ENCODE data around the gene TFE3.

Gene TFE3

GRCh38 chrX:49029876-49030275, 13.3 kb downstream of the TFE3 start:
- peaks cover 62% of the 10 kb centered on the region for H3K36me3 ChIP-seq (ENCODE audit: insufficient read depth, low read depth, low read length)
- H3K9me3 ChIP-seq (ENCODE audit: insufficient read depth, low read depth, low read length), result no peaks in the 10 kb centered on the region
- H3K27me3 ChIP-seq (ENCODE audit: insufficient read depth, low read length), result no peaks in the 10 kb centered on the region
- no peak overlapping the region for H3K27ac ChIP-seq (ENCODE audit: low read length)
- no peaks in the 10 kb centered on the region for H3K4me1 ChIP-seq (ENCODE audit: insufficient read depth, low read length)
- no peak overlapping the region for H3K9ac ChIP-seq (ENCODE audit: low read depth, low read length)
- H3K4me3 ChIP-seq (ENCODE audit: low read length), result no peak overlapping the region

- Histone ChIP-seq H3K27ac (ENCODE audit: low read length) (no peak overlapping the region), H3K36me3 (ENCODE audit: insufficient read depth, low read depth, low read length) (peaks cover 5% of the 10 kb centered on the region; the same call in 1 of the 2 replicates), H3K27me3 (ENCODE audit: insufficient read depth, low read length) (no peaks in the 10 kb centered on the region), H3K9ac (ENCODE audit: low read depth, low read length) (no peak overlapping the region), H3K9me3 (ENCODE audit: insufficient read depth, low read depth, low read length) (no peaks in the 10 kb centered on the region), H3K4me3 (ENCODE audit: low read length) (no peak overlapping the region), H3K4me1 (ENCODE audit: insufficient read depth, low read length) (no peaks in the 10 kb centered on the region)
Measured at GRCh38 chrX:49019599-49020249, 23.4 kb downstream of the TFE3 start.

GRCh38 chrX:49019050-49019449, 24.1 kb downstream of the TFE3 start:
- Histone ChIP-seq H3K9ac (ENCODE audit: low read depth, low read length) (no peak overlapping the region), H3K27ac (ENCODE audit: low read length) (no peak overlapping the region), H3K4me1 (ENCODE audit: insufficient read depth, low read length) (no peaks in the 10 kb centered on the region), H3K27me3 (ENCODE audit: insufficient read depth, low read length) (no peaks in the 10 kb centered on the region), H3K9me3 (ENCODE audit: insufficient read depth, low read depth, low read length) (no peaks in the 10 kb centered on the region), H3K36me3 (ENCODE audit: insufficient read depth, low read depth, low read length) (no peaks in the 10 kb centered on the region), H3K4me3 (ENCODE audit: low read length) (no peak overlapping the region)

GRCh38 chrX:49003696-49004095, 39.5 kb downstream of the TFE3 start:
- H3K36me3 ChIP-seq (ENCODE audit: insufficient read depth, low read depth, low read length), result peaks cover 9% of the 10 kb centered on the region; the same call in 1 of the 2 replicates
- no peak overlapping the region for H3K27ac ChIP-seq (ENCODE audit: low read length)

GRCh38 chrX:49002091-49002935, 40.8 kb downstream of the TFE3 start, which contains the start of gene GRIPAP1:
Gene GRIPAP1 (minus strand): TSS chrX:49002264. CDS start chrX:49002229, 35 bp downstream.
- H3K36me3 ChIP-seq (ENCODE audit: insufficient read depth, low read depth, low read length), result peaks cover 22% of the 10 kb centered on the region; the same call in 1 of the 2 replicates
- no peaks in the 10 kb centered on the region for H3K27me3 ChIP-seq (ENCODE audit: insufficient read depth, low read length)
- H3K27ac ChIP-seq (ENCODE audit: low read length), result peak within 1 kb of the TSS; percentile 68
- H3K4me1 ChIP-seq (ENCODE audit: insufficient read depth, low read length), result no peaks in the 10 kb centered on the region
- peak within 1 kb of the TSS; percentile 98 for H3K9ac ChIP-seq (ENCODE audit: low read depth, low read length)
- H3K4me3 ChIP-seq (ENCODE audit: low read length), result peak within 1 kb of the TSS; percentile 93
- no peaks in the 10 kb centered on the region for H3K9me3 ChIP-seq (ENCODE audit: insufficient read depth, low read depth, low read length)

More at GRCh38 chrX:49003696-49004095, 39.5 kb downstream of the TFE3 start:
- Histone ChIP-seq H3K4me3 (ENCODE audit: low read length) (no peak overlapping the region), H3K4me1 (ENCODE audit: insufficient read depth, low read length) (no peaks in the 10 kb centered on the region), H3K9me3 (ENCODE audit: insufficient read depth, low read depth, low read length) (no peaks in the 10 kb centered on the region), H3K27me3 (ENCODE audit: insufficient read depth, low read length) (no peaks in the 10 kb centered on the region), H3K9ac (ENCODE audit: low read depth, low read length) (no peak overlapping the region)

GRCh38 chrX:49001521-49002090, 41.6 kb downstream of the TFE3 start:
- peak overlapping the region; percentile 68 for H3K27ac ChIP-seq (ENCODE audit: low read length)
- H3K9ac ChIP-seq (ENCODE audit: low read depth, low read length), result peak overlapping the region; percentile 98
- H3K4me1 ChIP-seq (ENCODE audit: insufficient read depth, low read length), result no peaks in the 10 kb centered on the region
- H3K4me3 ChIP-seq (ENCODE audit: low read length), result peak overlapping the region; percentile 93
- H3K9me3 ChIP-seq (ENCODE audit: insufficient read depth, low read depth, low read length), result no peaks in the 10 kb centered on the region
- peaks cover 29% of the 10 kb centered on the region; the same call in 1 of the 2 replicates for H3K36me3 ChIP-seq (ENCODE audit: insufficient read depth, low read depth, low read length)
- no peaks in the 10 kb centered on the region for H3K27me3 ChIP-seq (ENCODE audit: insufficient read depth, low read length)

- no peak overlapping the region for H3K27ac ChIP-seq (ENCODE audit: low read length)
- H3K4me1 ChIP-seq (ENCODE audit: insufficient read depth, low read length), result no peaks in the 10 kb centered on the region
- no peak overlapping the region for H3K9ac ChIP-seq (ENCODE audit: low read depth, low read length)
- H3K4me3 ChIP-seq (ENCODE audit: low read length), result peak overlapping the region; percentile 93; the same call in 1 of the 2 replicates
- H3K36me3 ChIP-seq (ENCODE audit: insufficient read depth, low read depth, low read length), result peaks cover 38% of the 10 kb centered on the region
- H3K9me3 ChIP-seq (ENCODE audit: insufficient read depth, low read depth, low read length), result no peaks in the 10 kb centered on the region
- no peaks in the 10 kb centered on the region for H3K27me3 ChIP-seq (ENCODE audit: insufficient read depth, low read length)
Measured at GRCh38 chrX:49000636-49001035, 42.5 kb downstream of the TFE3 start.

GRCh38 chrX:48999030-48999429, 44.1 kb downstream of the TFE3 start:
- Histone ChIP-seq H3K9ac (ENCODE audit: low read depth, low read length) (no peak overlapping the region), H3K36me3 (ENCODE audit: insufficient read depth, low read depth, low read length) (peaks cover 47% of the 10 kb centered on the region), H3K4me1 (ENCODE audit: insufficient read depth, low read length) (no peaks in the 10 kb centered on the region), H3K27ac (ENCODE audit: low read length) (no peak overlapping the region), H3K4me3 (ENCODE audit: low read length) (no peak overlapping the region), H3K27me3 (ENCODE audit: insufficient read depth, low read length) (no peaks in the 10 kb centered on the region), H3K9me3 (ENCODE audit: insufficient read depth, low read depth, low read length) (no peaks in the 10 kb centered on the region)

GRCh38 chrX:48998391-48998790, 44.8 kb downstream of the TFE3 start:
- no peak overlapping the region for H3K4me3 ChIP-seq (ENCODE audit: low read length)
- H3K36me3 ChIP-seq (ENCODE audit: insufficient read depth, low read depth, low read length), result peaks cover 52% of the 10 kb centered on the region
- no peaks in the 10 kb centered on the region for H3K4me1 ChIP-seq (ENCODE audit: insufficient read depth, low read length)
- H3K9ac ChIP-seq (ENCODE audit: low read depth, low read length), result no peak overlapping the region
- H3K27me3 ChIP-seq (ENCODE audit: insufficient read depth, low read length), result no peaks in the 10 kb centered on the region
- no peak overlapping the region for H3K27ac ChIP-seq (ENCODE audit: low read length)
- no peaks in the 10 kb centered on the region for H3K9me3 ChIP-seq (ENCODE audit: insufficient read depth, low read depth, low read length)

- H3K27ac ChIP-seq (ENCODE audit: low read length), result no peak overlapping the region
- no peaks in the 10 kb centered on the region for H3K4me1 ChIP-seq (ENCODE audit: insufficient read depth, low read length)
- no peaks in the 10 kb centered on the region for H3K27me3 ChIP-seq (ENCODE audit: insufficient read depth, low read length)
- H3K4me3 ChIP-seq (ENCODE audit: low read length), result no peak overlapping the region
- H3K9ac ChIP-seq (ENCODE audit: low read depth, low read length), result no peak overlapping the region
- H3K9me3 ChIP-seq (ENCODE audit: insufficient read depth, low read depth, low read length), result no peaks in the 10 kb centered on the region
- H3K36me3 ChIP-seq (ENCODE audit: insufficient read depth, low read depth, low read length), result peaks cover 57% of the 10 kb centered on the region
Measured at GRCh38 chrX:48997865-48998264, 45.3 kb downstream of the TFE3 start.

- Histone ChIP-seq H3K36me3 (ENCODE audit: insufficient read depth, low read depth, low read length) (peaks cover 59% of the 10 kb centered on the region), H3K9ac (ENCODE audit: low read depth, low read length) (no peak overlapping the region), H3K4me3 (ENCODE audit: low read length) (no peak overlapping the region), H3K27me3 (ENCODE audit: insufficient read depth, low read length) (no peaks in the 10 kb centered on the region), H3K27ac (ENCODE audit: low read length) (no peak overlapping the region), H3K4me1 (ENCODE audit: insufficient read depth, low read length) (no peaks in the 10 kb centered on the region), H3K9me3 (ENCODE audit: insufficient read depth, low read depth, low read length) (no peaks in the 10 kb centered on the region)
Measured at GRCh38 chrX:48997455-48997854, 45.7 kb downstream of the TFE3 start.

Measured in iPS-20b (cell line).